HUDEP-2 (cell line): ENCODE data around the gene CCR1.
"Not testable (repeated sequence)": the region's sequence is repeated elsewhere in the genome, so short reads cannot be mapped to it uniquely, and the experiment has no call there.

Source experiments
- DNase-seq, 76 experiments: peaks; one replicate each; lab custom pipeline; 2025; ENCODE audit not compliant: unreplicated experiment in 76 of 76; lab: John Stamatoyannopoulos, UW

The CCR1 gene

GRCh38 chr3:46184469-46184868, 23.6 kb downstream of the CCR1 start:
- DNase-seq, result no peak

- no peak for DNase-seq
Observed at GRCh38 chr3:46183330-46183729, 24.8 kb downstream of the CCR1 start.

GRCh38 chr3:46168583-46169345, 39.3 kb downstream of the CCR1 start:
- no peak for DNase-seq

- no peak for DNase-seq
Observed at GRCh38 chr3:46163556-46164041, 44.5 kb downstream of the CCR1 start.

- DNase-seq, result no peak
Observed at GRCh38 chr3:46162975-46163555, 45.0 kb downstream of the CCR1 start.

GRCh38 chr3:46157685-46158084, 50.4 kb downstream of the CCR1 start:
- not testable (repeated sequence) for DNase-seq

- DNase-seq, result no peak
Observed at GRCh38 chr3:46154311-46154710, 53.8 kb downstream of the CCR1 start.
